ENCODE measurements around the gene JCAD.

JCAD gene

GRCh38 chr10:30073045-30073766 is 13.8 kb upstream of the JCAD start:
- DNase-seq (ENCODE audit: low read depth in 2 of 2): no peak

GRCh38 chr10:30072068-30072467 is 12.7 kb upstream of the JCAD start:
- no peak for DNase-seq (ENCODE audit: low read depth in 2 of 2)

GRCh38 chr10:30070001-30070685 is 10.8 kb upstream of the JCAD start:
- no peak for DNase-seq (ENCODE audit: low read depth in 2 of 2)

GRCh38 chr10:30068492-30069223 is 9.3 kb upstream of the JCAD start:
- no peak for DNase-seq (ENCODE audit: low read depth in 2 of 2)

GRCh38 chr10:30063099-30063498 is 3.7 kb upstream of the JCAD start:
- no peak for DNase-seq (ENCODE audit: low read depth in 2 of 2)

GRCh38 chr10:30062582-30062981 is 3.2 kb upstream of the JCAD start:
- no peak for DNase-seq (ENCODE audit: low read depth in 2 of 2)

GRCh38 chr10:30062090-30062489 is 2.7 kb upstream of the JCAD start:
- DNase-seq (ENCODE audit: low read depth in 2 of 2): no peak

GRCh38 chr10:30058570-30059132 is 735 bp downstream of the JCAD start:
- DNase-seq (ENCODE audit: low read depth in 2 of 2): no peak

- no peak for DNase-seq (ENCODE audit: low read depth in 2 of 2)
Measured at GRCh38 chr10:30057894-30058556, 1.4 kb downstream of the JCAD start.

GRCh38 chr10:30057421-30057841 is 2.0 kb downstream of the JCAD start:
- no peak for DNase-seq (ENCODE audit: low read depth in 2 of 2)

GRCh38 chr10:30056767-30057355 is 2.5 kb downstream of the JCAD start:
- no peak for DNase-seq (ENCODE audit: low read depth in 2 of 2)

- DNase-seq (ENCODE audit: low read depth in 2 of 2): no peak
Measured at GRCh38 chr10:30056281-30056680, 3.1 kb downstream of the JCAD start.

- no peak for DNase-seq (ENCODE audit: low read depth in 2 of 2)
Measured at GRCh38 chr10:30055226-30055662, 4.1 kb downstream of the JCAD start.

- DNase-seq (ENCODE audit: low read depth in 2 of 2): no peak
Measured at GRCh38 chr10:30052062-30052461, 7.3 kb downstream of the JCAD start.

- no peak for DNase-seq (ENCODE audit: low read depth in 2 of 2)
Measured at GRCh38 chr10:30051220-30051619, 8.2 kb downstream of the JCAD start.

GRCh38 chr10:30050411-30050810 is 9.0 kb downstream of the JCAD start:
- DNase-seq (ENCODE audit: low read depth in 2 of 2): no peak

- DNase-seq (ENCODE audit: low read depth in 2 of 2): no peak
Measured at GRCh38 chr10:30048768-30049517, 10.4 kb downstream of the JCAD start.

GRCh38 chr10:30047924-30048531 is 11.4 kb downstream of the JCAD start:
- no peak for DNase-seq (ENCODE audit: low read depth in 2 of 2)

- no peak for DNase-seq (ENCODE audit: low read depth in 2 of 2)
Measured at GRCh38 chr10:30047430-30047829, 12.0 kb downstream of the JCAD start.

GRCh38 chr10:30046476-30046875 is 12.9 kb downstream of the JCAD start:
- no peak for DNase-seq (ENCODE audit: low read depth in 2 of 2)

All from stimulated activated CD4-positive, alpha-beta T cell treated with anti-CD3 and anti-CD28 coated beads, Interleukin-4, amount 100 ng/mL, for 48 hours (primary cell).